IMR-90 (cell line): ENCODE data around the gene ENDOD1.

Experiments used
- BHLHE40 ChIP-seq: fragments of 150-350 bp; IDR thresholded peaks from 2 replicates; pipeline ENCODE4 v1.6.1; 2016; ENCODE audit warnings: mild to moderate bottlenecking, low read depth, low read length
- CEBPB ChIP-seq: IDR thresholded peaks from 2 replicates; pipeline ENCODE4 v1.6.1; 2012; ENCODE audit warnings: low read depth, low read length, improper control_type of control experiment
- CHD1 ChIP-seq: IDR thresholded peaks from 2 replicates; pipeline ENCODE4 v1.6.1; 2012; ENCODE audit warnings: low read depth, low read length, improper control_type of control experiment
- ELK1 ChIP-seq: fragments of 150-350 bp; IDR thresholded peaks from 2 replicates; pipeline ENCODE4 v1.6.1; 2016; ENCODE audit warnings: low read depth, mild to moderate bottlenecking, low read length, moderate library complexity, borderline replicate concordance
- MXI1 ChIP-seq: IDR thresholded peaks from 2 replicates; pipeline ENCODE4 v1.6.1; 2012; ENCODE audit warnings: low read depth, mild to moderate bottlenecking, low read length, moderate library complexity, borderline replicate concordance
- POLR2A ChIP-seq: IDR thresholded peaks from 2 replicates; pipeline ENCODE4 v1.6.1; 2012; ENCODE audit warnings: mild to moderate bottlenecking, low read depth, low read length
- RAD21 ChIP-seq: IDR thresholded peaks from 2 replicates; pipeline ENCODE4 v1.6.1; 2012; ENCODE audit warnings: low read length, improper control_type of control experiment
- RCOR1 ChIP-seq: IDR thresholded peaks from 2 replicates; pipeline ENCODE4 v1.6.1; 2012; ENCODE audit warnings: mild to moderate bottlenecking, low read length, improper control_type of control experiment; ENCODE audit not compliant: insufficient replicate concordance
- RFX5 ChIP-seq: IDR thresholded peaks from 2 replicates; pipeline ENCODE4 v1.8.0; 2012; ENCODE audit warnings: low read depth, mild to moderate bottlenecking, low read length, moderate library complexity
- USF2 ChIP-seq: fragments of 150-350 bp; IDR thresholded peaks from 2 replicates; pipeline ENCODE4 v1.6.1; 2017; ENCODE audit warnings: mild to moderate bottlenecking, antibody characterized with exemption, low read length, low read depth
- TF ChIP-seq, protein P1 (sequence below): conservative IDR thresholded peaks from 2 replicates; pipeline ENCODE4 v1.5.1; 2012; ENCODE audit warnings: mild to moderate bottlenecking, low read depth, low read length, improper control_type of control experiment

- peak; percentile 71; the same call in 1 of the 2 replicates for TF ChIP-seq USF2
- no peak for TF ChIP-seq RFX5
- TF ChIP-seq, protein P1, sequence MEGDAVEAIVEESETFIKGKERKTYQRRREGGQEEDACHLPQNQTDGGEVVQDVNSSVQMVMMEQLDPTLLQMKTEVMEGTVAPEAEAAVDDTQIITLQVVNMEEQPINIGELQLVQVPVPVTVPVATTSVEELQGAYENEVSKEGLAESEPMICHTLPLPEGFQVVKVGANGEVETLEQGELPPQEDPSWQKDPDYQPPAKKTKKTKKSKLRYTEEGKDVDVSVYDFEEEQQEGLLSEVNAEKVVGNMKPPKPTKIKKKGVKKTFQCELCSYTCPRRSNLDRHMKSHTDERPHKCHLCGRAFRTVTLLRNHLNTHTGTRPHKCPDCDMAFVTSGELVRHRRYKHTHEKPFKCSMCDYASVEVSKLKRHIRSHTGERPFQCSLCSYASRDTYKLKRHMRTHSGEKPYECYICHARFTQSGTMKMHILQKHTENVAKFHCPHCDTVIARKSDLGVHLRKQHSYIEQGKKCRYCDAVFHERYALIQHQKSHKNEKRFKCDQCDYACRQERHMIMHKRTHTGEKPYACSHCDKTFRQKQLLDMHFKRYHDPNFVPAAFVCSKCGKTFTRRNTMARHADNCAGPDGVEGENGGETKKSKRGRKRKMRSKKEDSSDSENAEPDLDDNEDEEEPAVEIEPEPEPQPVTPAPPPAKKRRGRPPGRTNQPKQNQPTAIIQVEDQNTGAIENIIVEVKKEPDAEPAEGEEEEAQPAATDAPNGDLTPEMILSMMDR = no peak
- no peak for TF ChIP-seq CHD1
- no peak for TF ChIP-seq POLR2A
- no peak for TF ChIP-seq CEBPB
- no peak for TF ChIP-seq RCOR1
- TF ChIP-seq ELK1 = no peak
- TF ChIP-seq BHLHE40 = peak; percentile 52; the same call in 1 of the 2 replicates
- no peak for TF ChIP-seq RAD21
- TF ChIP-seq MXI1 = peak; percentile 74; the same call in 1 of the 2 replicates
Measured at GRCh38 chr11:95147364-95147905, 57.8 kb downstream of the ENDOD1 start.
